Mucosa of descending colon (tissue), 3 donors: ENCODE results near the gene SLC27A2. TPM values are rescaled to one million over a fixed set of nuclear protein-coding genes. Genes with fewer than 3 reads are reported as not detected.

Experiments used
- ATAC-seq: fragments of 200-7000 bp; cut with Tn5 transposase; one replicate; pipeline ENCODE4 v1.9.1; 2020; ENCODE audit warnings: mild to moderate bottlenecking, moderate library complexity
- DNase-seq, 3 donors: peaks; one replicate each; pipeline ENCODE4 v3.0.0-alpha.2; 2020
- H3K36me3 ChIP-seq: fragments of 200-600 bp; one replicate; pipeline ENCODE4 v1.8.0; 2021; ENCODE audit warnings: low read depth, mild to moderate bottlenecking
- H3K4me1 ChIP-seq: fragments of 200-600 bp; one replicate; pipeline ENCODE4 v1.8.0; 2021; ENCODE audit warnings: low read depth, mild to moderate bottlenecking
- H3K4me3 ChIP-seq: fragments of 200-600 bp; one replicate; pipeline ENCODE4 v1.8.0; 2021; ENCODE audit warnings: mild to moderate bottlenecking
- H3K9me3 ChIP-seq: fragments of 200-600 bp; one replicate; pipeline ENCODE4 v1.8.0; 2021; ENCODE audit warnings: mild to moderate bottlenecking
- CTCF ChIP-seq: fragments of 200-600 bp; IDR thresholded peaks from one replicate; pipeline ENCODE4 v1.8.0; 2022; ENCODE audit warnings: antibody characterized with exemption, mild to moderate bottlenecking
- intact Hi-C, 2 donors: fragments of 100-400 bp; cut with DNase I in 1 of 2; cut with micrococcal nuclease in 1 of 2; formaldehyde crosslinking; loops; one replicate each; pipeline versions ENCODE4 v1.11.0 to v1.11.1; 2022; cut with DNase I, micrococcal nuclease
- total RNA-seq, 3 donors: library from RNA; stranded (reverse); fragmentation: NEBNext Ultra II Directional in 2 of 3; extraction: Animal tissue kit (Norgen Biotek cat#: 25700) in 2 of 3; gene quantifications; one replicate each; pipeline versions ENCODE4 v1.2.1 to v1.2.4, GENCODE V29; 2021 to 2023
- donor health status: DM: no; HTN: no; CAD: no; lungs with moderate emphysema.
- donor health status: DM: no; HTN: no; CAD: no.
- donor health status: DM: no; HTN: yes; CAD: no.

SLC27A2 gene
- total RNA-seq, 3 donors from 2014 or later, result 14.8 to 27.9 (median 27.8) TPM

GRCh38 chr15:50261981-50262380 lies 80.0 kb downstream of the SLC27A2 start:
- no peak for TF ChIP-seq CTCF
- H3K4me1 ChIP-seq, result no peaks in the 10 kb centered on the region
- intact Hi-C loops, result no loop called here
- no peak for DNase-seq
- no peak for ATAC-seq
- no peak overlapping the region for H3K4me3 ChIP-seq
- H3K36me3 ChIP-seq, result no peaks in the 10 kb centered on the region
- no peaks in the 10 kb centered on the region for H3K9me3 ChIP-seq

GRCh38 chr15:50262533-50262932 lies 80.5 kb downstream of the SLC27A2 start:
- Histone ChIP-seq H3K9me3 (no peaks in the 10 kb centered on the region), H3K36me3 (no peaks in the 10 kb centered on the region), H3K4me3 (no peak overlapping the region), H3K4me1 (no peaks in the 10 kb centered on the region)
- DNase-seq (no peak), ATAC-seq (peak; percentile 49)
- intact Hi-C loops, result no loop called here
- no peak for TF ChIP-seq CTCF

GRCh38 chr15:50265620-50266019 lies 83.6 kb downstream of the SLC27A2 start, which contains the start of gene HDC:
TSS of gene HDC (minus strand) at chr15:50265726. CDS start at chr15:50265623, 103 bp downstream.
- Histone ChIP-seq H3K9me3 (no peaks in the 10 kb centered on the region), H3K36me3 (no peaks in the 10 kb centered on the region), H3K4me1 (no peaks in the 10 kb centered on the region), H3K4me3 (no peak within 1 kb of the TSS)
- no peak for TF ChIP-seq CTCF
- intact Hi-C loops, result no loop called here
- ATAC-seq (no peak), DNase-seq (no peak)

- intact Hi-C loops, result no loop called here
- H3K36me3 ChIP-seq, result no peaks in the 10 kb centered on the region
- no peak for DNase-seq
- no peak for ATAC-seq
- no peak overlapping the region for H3K4me3 ChIP-seq
- H3K9me3 ChIP-seq, result no peaks in the 10 kb centered on the region
- H3K4me1 ChIP-seq, result no peaks in the 10 kb centered on the region
- TF ChIP-seq CTCF, result no peak
Measured at GRCh38 chr15:50267577-50267976, 85.6 kb downstream of the SLC27A2 start.

GRCh38 chr15:50275091-50275490 lies 93.1 kb downstream of the SLC27A2 start:
- no peaks in the 10 kb centered on the region for H3K36me3 ChIP-seq
- no peaks in the 10 kb centered on the region for H3K4me1 ChIP-seq
- H3K4me3 ChIP-seq, result no peak overlapping the region
- intact Hi-C loops, result no loop called here
- no peak for ATAC-seq
- no peak for TF ChIP-seq CTCF
- DNase-seq, result no peak
- H3K9me3 ChIP-seq, result no peaks in the 10 kb centered on the region

GRCh38 chr15:50275908-50276307 lies 93.9 kb downstream of the SLC27A2 start:
- no peak for DNase-seq
- intact Hi-C loops, result no loop called here
- no peak overlapping the region for H3K4me3 ChIP-seq
- ATAC-seq, result no peak
- no peak for TF ChIP-seq CTCF
- H3K4me1 ChIP-seq, result no peaks in the 10 kb centered on the region
- H3K36me3 ChIP-seq, result no peaks in the 10 kb centered on the region
- H3K9me3 ChIP-seq, result no peaks in the 10 kb centered on the region
